GM12875 (cell line): ENCODE data around the gene ABCG5.

Experiments used
- H3K4me3 ChIP-seq: one replicate; pipeline ENCODE4 v1.5.1; 2011; ENCODE audit warnings: low read depth, low read length, control low read depth
- CTCF ChIP-seq: IDR thresholded peaks from 2 replicates; pipeline ENCODE4 v1.5.1; 2011; ENCODE audit warnings: low read depth, mild to moderate bottlenecking, control low read depth, inconsistent platforms, low read length, moderate library complexity, borderline replicate concordance; ENCODE audit not compliant: insufficient read depth

Gene ABCG5

GRCh38 chr2:43810452-43810851 lies 28.2 kb downstream of the ABCG5 start:
- no peak for TF ChIP-seq CTCF
- no peak overlapping the region for H3K4me3 ChIP-seq

DNA sequence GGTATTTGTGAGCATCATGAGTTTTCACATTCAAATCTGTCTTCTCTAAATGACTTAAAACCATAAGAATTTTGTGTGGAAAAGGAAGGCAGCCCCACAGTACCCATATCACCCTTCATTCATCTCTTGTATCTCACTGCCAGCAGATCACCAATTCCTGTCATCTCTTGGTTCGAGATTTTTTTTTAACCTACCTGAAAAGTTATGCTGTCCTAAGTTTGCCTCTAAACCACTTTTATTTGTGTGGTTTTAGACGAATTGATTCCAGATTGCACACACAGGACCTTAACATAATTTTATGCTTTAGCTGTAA lies 32.0 kb downstream of the ABCG5 start:
- no peak overlapping the region for H3K4me3 ChIP-seq
- TF ChIP-seq CTCF = no peak

DNA sequence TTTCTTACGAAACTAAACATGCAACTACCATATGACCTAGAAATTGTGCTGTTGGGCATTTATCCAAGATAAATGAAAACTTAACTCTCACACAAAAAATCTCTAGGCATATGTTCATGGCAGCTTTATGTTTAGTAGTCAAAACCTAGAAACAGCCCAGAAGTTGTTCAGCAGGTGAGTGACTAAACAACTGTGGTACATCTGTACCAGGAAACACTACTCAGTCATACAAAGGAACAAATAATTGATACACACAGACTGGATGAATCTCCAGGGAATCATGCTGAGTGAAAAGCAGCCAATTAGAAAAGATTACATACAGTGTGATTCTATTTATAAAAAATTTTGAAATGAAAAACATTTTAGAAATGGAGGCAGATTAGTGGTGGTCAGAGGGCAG lies 35.5 kb downstream of the ABCG5 start:
- H3K4me3 ChIP-seq = no peak overlapping the region
- no peak for TF ChIP-seq CTCF

DNA sequence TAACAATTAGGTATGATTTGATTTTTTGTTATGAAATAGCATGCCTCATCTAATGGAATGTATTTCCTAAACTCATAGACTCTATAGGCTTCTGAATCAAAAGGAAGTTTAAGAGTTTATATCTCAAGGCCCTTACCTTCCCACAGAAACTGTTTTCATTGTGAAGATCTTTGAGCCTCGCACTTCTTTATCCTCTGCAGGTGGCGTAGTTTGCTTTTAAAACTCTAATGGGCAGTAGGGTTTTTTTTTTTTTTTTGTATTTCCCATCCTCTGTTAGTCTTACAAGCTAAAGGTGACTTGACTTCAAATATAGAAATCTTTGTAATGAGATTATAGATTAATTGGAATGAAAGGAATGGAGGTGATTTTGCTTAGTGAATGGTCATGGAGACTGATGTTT lies 36.5 kb downstream of the ABCG5 start:
- H3K4me3 ChIP-seq = no peak overlapping the region
- TF ChIP-seq CTCF = no peak

GRCh38 chr2:43800894-43801293 lies 37.7 kb downstream of the ABCG5 start:
- TF ChIP-seq CTCF = no peak
- H3K4me3 ChIP-seq = no peak overlapping the region

DNA sequence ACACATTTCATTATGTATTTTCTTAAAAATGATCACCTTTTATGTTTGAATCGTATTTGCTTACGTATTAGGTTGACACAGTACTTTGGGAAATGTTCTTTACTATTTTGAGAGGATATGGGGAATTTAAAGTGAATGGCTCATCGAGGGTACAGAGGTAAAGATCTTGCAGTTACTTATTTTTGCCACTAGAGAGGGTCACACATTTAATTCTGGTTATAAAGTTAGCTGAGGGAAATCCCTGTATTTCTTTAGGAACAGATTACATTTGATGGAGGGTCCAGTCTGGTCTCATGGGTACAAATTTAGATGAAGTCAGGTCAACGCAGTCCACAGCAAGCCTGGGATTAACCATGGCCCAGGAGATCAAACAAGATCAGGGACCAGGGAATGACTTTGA lies 40.3 kb downstream of the ABCG5 start:
- H3K4me3 ChIP-seq = no peak overlapping the region
- TF ChIP-seq CTCF = no peak

DNA sequence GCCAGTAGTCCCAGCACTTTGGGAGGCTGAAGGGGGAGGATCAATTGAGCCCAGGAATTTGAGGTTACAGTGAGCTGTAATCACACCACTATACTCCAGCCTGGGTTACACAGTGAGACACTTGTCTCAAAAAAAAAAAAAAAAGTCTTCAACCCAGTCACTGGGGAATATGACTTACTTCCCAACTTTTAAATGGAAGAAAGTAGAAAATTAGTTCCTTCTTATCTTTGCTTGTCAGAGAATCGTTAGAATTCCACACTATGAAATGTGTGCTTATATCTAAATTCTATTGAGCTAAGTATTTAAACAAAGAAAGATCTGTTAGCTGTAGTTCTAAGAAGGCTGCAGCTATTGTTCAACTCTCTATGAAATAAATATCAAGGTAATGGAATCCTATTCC lies 42.4 kb downstream of the ABCG5 start:
- no peak overlapping the region for H3K4me3 ChIP-seq
- no peak for TF ChIP-seq CTCF
